GM18520 (cell line): ENCODE measurements around the gene AGBL5.
"Not testable (repeated sequence)": the region's sequence is repeated elsewhere in the genome, so short reads cannot be mapped to it uniquely, and the experiment has no call there.

ENCODE experiments used
- ATAC-seq: cut with Tn5 transposase; IDR thresholded peaks from one replicate; pipeline ENCODE4 v1.9.1; 2021; ENCODE audit not compliant: unreplicated experiment

The AGBL5 gene

DNA sequence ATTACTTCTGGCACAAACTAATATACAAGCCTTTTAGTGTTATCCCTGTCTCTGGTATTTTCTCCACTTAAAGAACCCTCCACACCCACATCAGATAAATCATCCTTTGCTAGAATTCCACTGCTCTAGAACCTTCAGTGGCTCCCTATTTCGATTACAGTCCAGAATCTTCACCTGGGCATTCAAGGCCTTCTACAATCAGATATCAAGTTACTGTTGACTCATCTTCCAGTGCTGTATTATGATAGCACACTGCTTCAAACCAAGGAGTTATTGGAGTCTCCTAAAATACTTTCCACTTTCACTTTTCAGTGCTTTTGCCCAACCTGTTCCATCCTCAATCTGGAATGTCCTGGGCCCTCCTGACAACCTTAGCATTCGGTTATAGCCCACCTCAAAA, 64.1 kb downstream of the AGBL5 start:
- ATAC-seq: no peak

DNA sequence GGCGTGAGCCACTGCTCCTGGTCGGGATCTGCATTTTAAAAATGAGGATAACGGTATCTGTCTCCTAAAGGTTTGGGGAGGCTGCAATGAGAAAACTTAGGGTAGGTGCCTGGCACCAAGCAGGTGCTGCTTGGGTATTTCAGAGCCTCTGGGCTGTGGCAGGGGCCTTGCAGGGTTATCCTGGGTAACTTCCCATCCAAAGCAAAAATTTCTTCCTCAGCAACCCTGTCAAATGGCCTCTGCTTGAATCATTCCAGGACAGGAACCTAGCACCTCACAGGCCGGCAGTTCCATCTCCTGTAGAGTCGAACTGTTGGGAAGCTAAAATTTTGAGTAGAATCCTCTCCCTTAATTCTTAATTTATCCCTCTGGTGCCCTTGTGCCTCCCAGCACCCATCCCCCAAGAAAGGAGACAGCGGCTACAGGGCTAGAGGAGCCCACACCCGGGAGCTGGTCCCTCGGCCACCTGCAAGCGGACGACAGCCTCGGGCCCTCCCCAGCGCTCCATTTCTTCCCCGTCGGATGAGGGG, 66.6 kb downstream of the AGBL5 start:
- no peak for ATAC-seq

DNA sequence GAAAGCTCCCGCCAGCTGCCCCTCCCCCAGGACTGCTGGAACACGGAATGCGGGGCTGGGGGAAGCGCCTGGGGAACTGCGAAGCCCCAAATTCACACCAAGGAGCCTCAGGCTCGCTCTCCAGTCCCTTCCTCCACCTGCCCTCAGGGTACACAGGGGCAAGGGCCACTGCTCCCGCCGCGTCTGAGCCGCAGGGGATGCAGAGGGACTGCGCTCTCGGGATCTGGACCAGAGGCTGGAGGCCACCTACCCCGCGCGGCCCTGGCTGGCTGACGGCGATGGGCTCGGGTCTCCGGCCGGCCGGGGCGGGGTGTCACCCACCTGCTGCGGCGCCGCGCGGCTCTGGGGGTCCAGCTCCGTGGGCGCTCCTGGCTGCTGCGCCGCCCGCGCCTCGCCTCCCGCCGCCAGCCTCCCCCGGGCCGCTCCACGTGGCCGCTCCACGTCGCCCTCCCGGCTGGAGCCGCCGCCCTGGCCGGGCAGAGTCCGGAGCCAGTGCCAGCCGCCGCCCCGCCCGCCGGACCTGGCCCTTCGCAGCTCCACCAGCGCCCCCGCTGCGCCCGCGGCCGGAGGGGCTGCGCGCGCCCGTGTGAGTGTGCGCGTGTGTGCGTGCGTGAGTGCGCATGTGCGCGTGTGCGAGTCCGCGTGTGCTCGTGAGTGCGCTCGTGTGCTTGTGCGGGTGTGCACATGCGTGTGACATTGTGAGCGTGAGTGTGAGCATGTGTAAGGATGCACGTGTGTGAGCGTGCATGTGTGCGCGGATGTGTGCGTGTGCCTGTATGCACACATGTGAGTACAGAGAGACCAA, 67.3 kb downstream of the AGBL5 start, which contains the start of gene CGREF1:
CGREF1 (minus strand) TSS at position 604 of the 805 bp plus-strand sequence. CDS start 14,762 bp downstream, outside the sequence.
- ATAC-seq: no peak

DNA sequence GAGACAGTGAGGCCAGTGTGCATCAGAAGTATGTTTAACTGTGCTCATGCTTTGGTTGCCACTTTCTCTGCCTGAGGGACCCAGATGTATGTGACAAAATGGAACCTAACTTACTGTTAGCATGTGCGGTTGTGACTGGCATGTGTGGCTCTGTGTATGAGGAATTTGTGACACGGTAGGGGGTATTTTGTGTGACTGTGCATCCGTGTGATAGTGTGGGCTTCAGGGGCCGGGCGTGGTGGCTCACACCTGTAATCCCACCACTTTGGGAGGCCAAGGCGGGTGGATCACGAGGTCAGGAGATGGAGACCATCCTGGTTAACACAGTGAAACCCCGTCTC, 67.8 kb downstream of the AGBL5 start:
- ATAC-seq: not testable (repeated sequence)
